Skeletal muscle cell (primary cell): ENCODE data around the gene DLX3.

Source experiments
- DNase-seq: peaks from one replicate; pipeline ENCODE4 v3.0.0-alpha.2; 2010; ENCODE audit warnings: low read depth
- H3K4me3 ChIP-seq: 2 replicates; pipeline ENCODE4 v1.5.1; 2011; ENCODE audit warnings: low read depth, mild to moderate bottlenecking, control low read depth, low read length, moderate library complexity

The DLX3 gene

GRCh38 chr17:49964769-49965523, 30.1 kb downstream of the DLX3 start:
- H3K4me3 ChIP-seq = no peak overlapping the region
- DNase-seq = no peak

GRCh38 chr17:49964303-49964768, 30.7 kb downstream of the DLX3 start:
- no peak overlapping the region for H3K4me3 ChIP-seq

GRCh38 chr17:49963626-49964302, 31.3 kb downstream of the DLX3 start:
- no peak overlapping the region for H3K4me3 ChIP-seq
- DNase-seq = no peak

More at GRCh38 chr17:49964303-49964768, 30.7 kb downstream of the DLX3 start:
- DNase-seq = no peak

GRCh38 chr17:49963309-49963625, 31.8 kb downstream of the DLX3 start:
- no peak for DNase-seq
- H3K4me3 ChIP-seq = no peak overlapping the region

- H3K4me3 ChIP-seq = no peak overlapping the region
- no peak for DNase-seq
Observed at GRCh38 chr17:49962599-49963308, 32.3 kb downstream of the DLX3 start.

GRCh38 chr17:49959183-49959935, 35.7 kb downstream of the DLX3 start:
- H3K4me3 ChIP-seq = no peak overlapping the region
- DNase-seq = no peak

- no peak overlapping the region for H3K4me3 ChIP-seq
- no peak for DNase-seq
Observed at GRCh38 chr17:49958723-49959122, 36.3 kb downstream of the DLX3 start.

GRCh38 chr17:49957350-49957749, 37.7 kb downstream of the DLX3 start:
- H3K4me3 ChIP-seq = no peak overlapping the region

GRCh38 chr17:49956780-49957179, 38.2 kb downstream of the DLX3 start:
- no peak for DNase-seq
- H3K4me3 ChIP-seq = no peak overlapping the region

More at GRCh38 chr17:49957350-49957749, 37.7 kb downstream of the DLX3 start:
- no peak for DNase-seq

GRCh38 chr17:49955157-49955556, 39.9 kb downstream of the DLX3 start:
- no peak overlapping the region for H3K4me3 ChIP-seq
- DNase-seq = no peak

- no peak overlapping the region for H3K4me3 ChIP-seq
- peak; percentile 6 for DNase-seq
Observed at GRCh38 chr17:49952912-49953497, 42.0 kb downstream of the DLX3 start.

- H3K4me3 ChIP-seq = no peak overlapping the region
- DNase-seq = no peak
Observed at GRCh38 chr17:49952209-49952911, 42.7 kb downstream of the DLX3 start.

- DNase-seq = no peak
- no peak overlapping the region for H3K4me3 ChIP-seq
Observed at GRCh38 chr17:49951362-49952082, 43.5 kb downstream of the DLX3 start.

GRCh38 chr17:49949634-49950033, 45.4 kb downstream of the DLX3 start:
- H3K4me3 ChIP-seq = no peak overlapping the region
- no peak for DNase-seq

GRCh38 chr17:49946964-49947584, 48.0 kb downstream of the DLX3 start:
- H3K4me3 ChIP-seq = no peak overlapping the region
- DNase-seq = no peak

- DNase-seq = no peak
- no peak overlapping the region for H3K4me3 ChIP-seq
Observed at GRCh38 chr17:49946208-49946607, 48.8 kb downstream of the DLX3 start.

GRCh38 chr17:49944273-49944870, 50.7 kb downstream of the DLX3 start:
- no peak overlapping the region for H3K4me3 ChIP-seq
- no peak for DNase-seq
